ENCODE results near the gene CDRT4. TPM values are rescaled to one million over a fixed set of nuclear protein-coding genes. Genes with fewer than 3 reads are reported as not detected.

Gene CDRT4
- polyA plus RNA-seq, 2 of the 4 experiments (the other 2 are of a cell fraction) = 0.58 to 5.4 TPM

DNA sequence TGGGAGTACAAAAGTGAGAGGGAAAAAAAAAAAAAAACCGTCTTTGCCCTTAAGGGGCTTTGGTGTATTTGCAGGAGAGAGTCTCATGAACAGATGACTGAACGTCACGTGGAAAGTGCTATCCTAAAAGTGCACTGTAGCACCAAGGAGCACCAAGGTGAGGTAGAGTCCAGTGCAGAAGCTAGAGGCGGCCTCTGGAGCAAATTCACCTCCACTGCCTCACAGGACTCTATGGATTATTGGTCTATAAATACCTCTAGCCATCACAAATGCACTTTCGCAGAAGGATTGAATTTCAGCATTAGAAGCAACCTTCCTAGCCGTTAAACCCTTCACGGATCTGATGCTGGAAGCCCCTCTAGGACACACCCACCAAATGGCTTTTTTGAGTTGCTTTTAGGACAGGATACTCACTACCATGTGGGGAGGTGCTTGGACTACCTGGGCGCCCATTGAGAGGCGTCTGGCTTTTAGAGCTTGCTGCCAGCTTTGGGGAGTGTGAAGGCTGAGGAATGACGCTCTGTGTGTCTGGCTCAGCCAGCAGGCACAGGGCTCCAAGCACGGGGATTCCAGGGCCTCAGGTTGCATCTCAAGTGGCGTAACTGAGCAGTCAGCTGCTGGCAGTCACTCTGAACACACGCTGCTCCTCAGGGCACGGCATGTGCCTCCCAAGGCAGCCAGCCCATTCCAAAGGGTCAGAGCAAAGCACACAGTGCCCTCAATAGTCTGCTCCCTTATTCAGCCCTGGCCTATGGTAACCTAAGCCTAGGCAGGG, 52.7 kb downstream of the CDRT4 start:
- ChIA-PET CTCF (interaction anchor here (0.6 to 1.3 kb wide), 4 partner anchors 11 to 157 kb away, joined by 3 to 4 read pairs (median 3); no protein-coding TSS in a partner anchor), POLR2A (no interaction called here)
- H3K4me2 ChIP-seq = no peak overlapping the region
- H3K4me1 ChIP-seq = no peaks in the 10 kb centered on the region
- H3K4me3 ChIP-seq = no peak overlapping the region
- no peak for FAIRE-seq
- WGBS (ENCODE audit: missing lambda C conversion rate) = 58% methylated on average over 11 of the region's 14 CpGs
- no peak for DNase-seq (ENCODE audit: low read depth in 1 of 2, low spot score in 1 of 2)
- H3K27ac ChIP-seq = no peak overlapping the region
- H3K9me3 ChIP-seq = no peaks in the 10 kb centered on the region
- TF ChIP-seq POLR2A (IDR thresholded peaks at IDR 0.05; ENCODE audit: low read length) = no peak
- TF ChIP-seq, protein P1, sequence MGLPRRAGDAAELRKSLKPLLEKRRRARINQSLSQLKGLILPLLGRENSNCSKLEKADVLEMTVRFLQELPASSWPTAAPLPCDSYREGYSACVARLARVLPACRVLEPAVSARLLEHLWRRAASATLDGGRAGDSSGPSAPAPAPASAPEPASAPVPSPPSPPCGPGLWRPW (IDR thresholded peaks at IDR 0.05) = no peak
- TF ChIP-seq NPAS2 (CRISPR knock-in tag; IDR thresholded peaks at IDR 0.05; ENCODE audit: borderline replicate concordance) = no peak
- no peak for TF ChIP-seq POLR2AphosphoS2 (conservative IDR thresholded peaks at IDR 0.05; ENCODE audit: low read length)
- no peak for TF ChIP-seq HOXB13 (CRISPR knock-in tag; IDR thresholded peaks at IDR 0.05; ENCODE audit: low read depth)
- ATAC-seq = peak; percentile 10 to 48; a peak in 3 of 6 replicates

DNA sequence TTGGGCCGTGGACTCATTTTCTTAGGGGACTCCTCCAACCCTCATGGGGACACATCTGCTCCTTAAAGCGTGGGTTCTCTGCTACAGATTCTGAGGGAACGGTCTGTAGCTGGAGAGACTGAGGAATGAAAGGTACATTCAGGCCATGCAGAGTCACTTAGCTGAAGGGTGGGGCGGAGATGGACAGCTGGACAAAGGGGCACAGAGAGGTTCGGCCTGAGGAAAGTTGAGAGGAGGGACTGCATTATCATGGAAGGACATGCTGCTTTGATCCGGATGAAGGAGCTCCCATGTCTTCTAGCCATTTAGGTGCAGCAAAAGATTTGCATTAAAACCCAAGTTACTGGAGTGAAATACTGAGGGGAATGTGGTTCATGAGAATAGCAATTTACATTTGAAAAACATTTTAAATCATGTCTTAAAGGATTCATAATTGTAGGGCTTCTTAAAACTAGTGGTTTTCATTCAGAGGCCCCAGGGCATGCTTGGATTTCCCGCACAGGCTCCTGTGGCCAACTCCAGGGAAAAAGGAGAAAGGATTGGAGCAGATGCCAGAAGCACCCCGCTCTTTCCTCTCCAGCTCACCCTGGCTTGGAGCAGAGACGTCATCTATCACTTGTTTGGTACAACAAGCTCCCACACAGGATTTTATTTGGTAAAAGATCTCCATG, 54.2 kb downstream of the CDRT4 start:
- 75% methylated on average over 9 of the region's 9 CpGs for WGBS (ENCODE audit: missing lambda C conversion rate)
- no peak for FAIRE-seq
- H3K27ac ChIP-seq = no peak overlapping the region
- ATAC-seq = no peak
- no peaks in the 10 kb centered on the region for H3K4me1 ChIP-seq
- H3K4me2 ChIP-seq = no peak overlapping the region
- POLR2A ChIA-PET = no interaction called here
- H3K4me3 ChIP-seq = no peak overlapping the region
- TF ChIP-seq FOXS1 (CRISPR knock-in tag; IDR thresholded peaks at IDR 0.05) = no peak
- TF ChIP-seq, protein P2, sequence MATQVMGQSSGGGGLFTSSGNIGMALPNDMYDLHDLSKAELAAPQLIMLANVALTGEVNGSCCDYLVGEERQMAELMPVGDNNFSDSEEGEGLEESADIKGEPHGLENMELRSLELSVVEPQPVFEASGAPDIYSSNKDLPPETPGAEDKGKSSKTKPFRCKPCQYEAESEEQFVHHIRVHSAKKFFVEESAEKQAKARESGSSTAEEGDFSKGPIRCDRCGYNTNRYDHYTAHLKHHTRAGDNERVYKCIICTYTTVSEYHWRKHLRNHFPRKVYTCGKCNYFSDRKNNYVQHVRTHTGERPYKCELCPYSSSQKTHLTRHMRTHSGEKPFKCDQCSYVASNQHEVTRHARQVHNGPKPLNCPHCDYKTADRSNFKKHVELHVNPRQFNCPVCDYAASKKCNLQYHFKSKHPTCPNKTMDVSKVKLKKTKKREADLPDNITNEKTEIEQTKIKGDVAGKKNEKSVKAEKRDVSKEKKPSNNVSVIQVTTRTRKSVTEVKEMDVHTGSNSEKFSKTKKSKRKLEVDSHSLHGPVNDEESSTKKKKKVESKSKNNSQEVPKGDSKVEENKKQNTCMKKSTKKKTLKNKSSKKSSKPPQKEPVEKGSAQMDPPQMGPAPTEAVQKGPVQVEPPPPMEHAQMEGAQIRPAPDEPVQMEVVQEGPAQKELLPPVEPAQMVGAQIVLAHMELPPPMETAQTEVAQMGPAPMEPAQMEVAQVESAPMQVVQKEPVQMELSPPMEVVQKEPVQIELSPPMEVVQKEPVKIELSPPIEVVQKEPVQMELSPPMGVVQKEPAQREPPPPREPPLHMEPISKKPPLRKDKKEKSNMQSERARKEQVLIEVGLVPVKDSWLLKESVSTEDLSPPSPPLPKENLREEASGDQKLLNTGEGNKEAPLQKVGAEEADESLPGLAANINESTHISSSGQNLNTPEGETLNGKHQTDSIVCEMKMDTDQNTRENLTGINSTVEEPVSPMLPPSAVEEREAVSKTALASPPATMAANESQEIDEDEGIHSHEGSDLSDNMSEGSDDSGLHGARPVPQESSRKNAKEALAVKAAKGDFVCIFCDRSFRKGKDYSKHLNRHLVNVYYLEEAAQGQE (IDR thresholded peaks at IDR 0.05) = no peak
- H3K9me3 ChIP-seq = no peaks in the 10 kb centered on the region
- CTCF ChIA-PET = interaction anchor here (0.9 to 7.9 kb wide), 4 partner anchors 10 to 155 kb away, joined by 3 to 49 read pairs (median 4); no protein-coding TSS in a partner anchor
- no peak for DNase-seq (ENCODE audit: low read depth in 1 of 2, low spot score in 1 of 2)

DNA sequence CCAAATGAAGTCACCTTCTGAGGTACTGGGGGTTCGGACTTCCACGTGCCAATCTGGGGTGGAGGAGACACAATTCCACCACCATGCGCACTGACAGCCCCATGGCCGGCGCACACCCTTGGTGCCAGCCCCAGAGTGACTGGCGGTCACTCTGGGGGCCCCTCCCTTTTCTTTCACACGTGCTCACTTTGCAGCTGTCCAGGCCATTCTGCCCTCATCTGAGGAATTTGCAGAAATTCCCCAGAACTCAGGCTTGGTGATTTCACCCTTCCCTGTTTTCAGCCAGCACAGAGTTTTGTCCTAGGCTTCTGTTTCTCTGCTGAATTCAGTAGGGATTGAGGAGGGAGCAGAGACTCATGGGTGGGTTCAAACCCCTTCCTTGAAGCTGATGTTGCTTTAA, 54.8 kb downstream of the CDRT4 start:
- DNase-seq (ENCODE audit: low read depth in 1 of 2, low spot score in 1 of 2) (no peak), FAIRE-seq (no peak), ATAC-seq (no peak)
- TF ChIP-seq HDAC2 (IDR thresholded peaks at IDR 0.05) (no peak), ESRRA (IDR thresholded peaks at IDR 0.05; ENCODE audit: borderline replicate concordance, low read length) (no peak), EP300 (IDR thresholded peaks at IDR 0.05) (no peak), HOXB5 (CRISPR knock-in tag; IDR thresholded peaks at IDR 0.05) (no peak), HEYL (CRISPR knock-in tag; IDR thresholded peaks at IDR 0.05) (no peak)
- Histone ChIP-seq H3K4me2 (no peak overlapping the region), H3K9me3 (no peaks in the 10 kb centered on the region), H3K27ac (no peak overlapping the region), H3K4me3 (no peak overlapping the region), H3K4me1 (no peaks in the 10 kb centered on the region)
- ChIA-PET CTCF (interaction anchor here (1.0 to 7.9 kb wide), 2 partner anchors 89 to 154 kb away, joined by 4 to 49 read pairs; no protein-coding TSS in a partner anchor), POLR2A (no interaction called here)
- 77% methylated on average over 7 of the region's 7 CpGs for WGBS (ENCODE audit: missing lambda C conversion rate)

DNA sequence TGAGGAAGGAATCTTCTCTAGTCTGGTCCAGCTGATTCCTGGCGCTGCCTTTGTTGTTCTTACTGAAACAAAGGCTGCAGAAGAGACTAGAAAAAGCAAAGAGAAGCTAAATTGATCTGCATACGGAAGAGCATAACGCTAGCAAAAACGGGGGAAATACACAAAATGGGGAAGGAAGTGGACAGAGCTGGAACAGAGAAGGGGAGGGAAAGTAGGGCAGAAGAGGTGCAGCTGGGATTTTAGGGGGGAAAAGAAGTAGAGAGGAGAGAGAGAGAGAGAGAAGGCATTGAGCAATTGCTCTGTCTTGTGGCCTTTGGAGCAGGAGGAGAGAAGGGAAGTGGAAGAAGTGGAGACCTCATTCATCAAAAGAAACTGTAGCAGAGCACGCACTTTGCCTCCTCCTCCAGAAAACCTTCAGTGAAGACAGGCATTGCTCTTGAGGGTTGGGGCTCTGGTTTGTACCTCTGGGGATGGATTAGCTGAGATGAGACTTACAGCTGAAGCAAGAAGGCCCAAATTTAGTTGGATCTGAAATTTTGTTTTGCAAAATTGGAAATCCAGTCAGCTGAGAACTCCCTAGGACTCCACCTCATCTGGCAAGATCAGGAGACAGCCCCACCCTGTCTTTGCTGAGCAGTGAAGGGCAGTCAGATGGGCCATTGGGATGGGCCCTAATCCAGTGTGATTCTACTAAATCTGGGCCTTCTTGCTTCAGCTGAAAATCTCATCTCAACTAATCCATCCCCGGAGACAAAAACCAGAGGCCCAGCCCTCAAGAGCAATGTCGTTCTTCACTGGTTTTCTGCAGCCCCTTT, 55.8 kb downstream of the CDRT4 start:
- ATAC-seq (no peak), DNase-seq (ENCODE audit: low read depth in 1 of 2, low spot score in 1 of 2) (no peak), FAIRE-seq (no peak)
- ChIA-PET POLR2A (no interaction called here), CTCF (interaction anchor here (0.6 to 7.9 kb wide), 4 partner anchors 11 to 153 kb away, joined by 3 to 49 read pairs (median 6); no protein-coding TSS in a partner anchor)
- Histone ChIP-seq H3K27ac (no peak overlapping the region), H3K4me1 (no peaks in the 10 kb centered on the region), H3K4me3 (no peak overlapping the region), H3K4me2 (no peak overlapping the region), H3K9me3 (no peaks in the 10 kb centered on the region)
- 75% methylated on average over 7 of the region's 7 CpGs for WGBS (ENCODE audit: missing lambda C conversion rate)
- no peak for TF ChIP-seq FOXS1 (CRISPR knock-in tag; IDR thresholded peaks at IDR 0.05)
- TF ChIP-seq, protein P3, sequence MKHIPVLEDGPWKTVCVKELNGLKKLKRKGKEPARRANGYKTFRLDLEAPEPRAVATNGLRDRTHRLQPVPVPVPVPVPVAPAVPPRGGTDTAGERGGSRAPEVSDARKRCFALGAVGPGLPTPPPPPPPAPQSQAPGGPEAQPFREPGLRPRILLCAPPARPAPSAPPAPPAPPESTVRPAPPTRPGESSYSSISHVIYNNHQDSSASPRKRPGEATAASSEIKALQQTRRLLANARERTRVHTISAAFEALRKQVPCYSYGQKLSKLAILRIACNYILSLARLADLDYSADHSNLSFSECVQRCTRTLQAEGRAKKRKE (CRISPR knock-in tag; IDR thresholded peaks at IDR 0.05; ENCODE audit: low read depth) = no peak
- TF ChIP-seq MYC (IDR thresholded peaks at IDR 0.05; ENCODE audit: borderline replicate concordance, low read length) = no peak
- TF ChIP-seq, protein P4, sequence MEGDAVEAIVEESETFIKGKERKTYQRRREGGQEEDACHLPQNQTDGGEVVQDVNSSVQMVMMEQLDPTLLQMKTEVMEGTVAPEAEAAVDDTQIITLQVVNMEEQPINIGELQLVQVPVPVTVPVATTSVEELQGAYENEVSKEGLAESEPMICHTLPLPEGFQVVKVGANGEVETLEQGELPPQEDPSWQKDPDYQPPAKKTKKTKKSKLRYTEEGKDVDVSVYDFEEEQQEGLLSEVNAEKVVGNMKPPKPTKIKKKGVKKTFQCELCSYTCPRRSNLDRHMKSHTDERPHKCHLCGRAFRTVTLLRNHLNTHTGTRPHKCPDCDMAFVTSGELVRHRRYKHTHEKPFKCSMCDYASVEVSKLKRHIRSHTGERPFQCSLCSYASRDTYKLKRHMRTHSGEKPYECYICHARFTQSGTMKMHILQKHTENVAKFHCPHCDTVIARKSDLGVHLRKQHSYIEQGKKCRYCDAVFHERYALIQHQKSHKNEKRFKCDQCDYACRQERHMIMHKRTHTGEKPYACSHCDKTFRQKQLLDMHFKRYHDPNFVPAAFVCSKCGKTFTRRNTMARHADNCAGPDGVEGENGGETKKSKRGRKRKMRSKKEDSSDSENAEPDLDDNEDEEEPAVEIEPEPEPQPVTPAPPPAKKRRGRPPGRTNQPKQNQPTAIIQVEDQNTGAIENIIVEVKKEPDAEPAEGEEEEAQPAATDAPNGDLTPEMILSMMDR (IDR thresholded peaks at IDR 0.05) = no peak
- TF ChIP-seq, protein P5, sequence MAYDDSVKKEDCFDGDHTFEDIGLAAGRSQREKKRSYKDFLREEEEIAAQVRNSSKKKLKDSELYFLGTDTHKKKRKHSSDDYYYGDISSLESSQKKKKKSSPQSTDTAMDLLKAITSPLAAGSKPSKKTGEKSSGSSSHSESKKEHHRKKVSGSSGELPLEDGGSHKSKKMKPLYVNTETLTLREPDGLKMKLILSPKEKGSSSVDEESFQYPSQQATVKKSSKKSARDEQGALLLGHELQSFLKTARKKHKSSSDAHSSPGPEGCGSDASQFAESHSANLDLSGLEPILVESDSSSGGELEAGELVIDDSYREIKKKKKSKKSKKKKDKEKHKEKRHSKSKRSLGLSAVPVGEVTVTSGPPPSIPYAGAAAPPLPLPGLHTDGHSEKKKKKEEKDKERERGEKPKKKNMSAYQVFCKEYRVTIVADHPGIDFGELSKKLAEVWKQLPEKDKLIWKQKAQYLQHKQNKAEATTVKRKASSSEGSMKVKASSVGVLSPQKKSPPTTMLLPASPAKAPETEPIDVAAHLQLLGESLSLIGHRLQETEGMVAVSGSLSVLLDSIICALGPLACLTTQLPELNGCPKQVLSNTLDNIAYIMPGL (CRISPR knock-in tag; IDR thresholded peaks at IDR 0.05; ENCODE audit: borderline replicate concordance) = no peak
- TF ChIP-seq, protein P1 (IDR thresholded peaks at IDR 0.05) = no peak

All from A549 (cell line).